Ishikawa (cell line): ENCODE data around the gene PTCD1.

Experiments
- FOXM1 ChIP-seq: IDR thresholded peaks from 2 replicates; pipeline ENCODE4 v1.6.1; 2012; ENCODE audit warnings: low read depth, borderline replicate concordance
- MAX ChIP-seq: IDR thresholded peaks from 2 replicates; pipeline ENCODE4 v1.6.1; 2012
- RAD21 ChIP-seq: IDR thresholded peaks from 2 replicates; pipeline ENCODE4 v1.6.1; 2012; ENCODE audit warnings: low read depth
- REST ChIP-seq: IDR thresholded peaks from 2 replicates; pipeline ENCODE4 v1.6.1; 2012; ENCODE audit warnings: low read depth, mild to moderate bottlenecking
- TAF1 ChIP-seq: IDR thresholded peaks from 2 replicates; pipeline ENCODE4 v1.6.1; 2012; ENCODE audit warnings: low read depth, mild to moderate bottlenecking

- TF ChIP-seq TAF1 (no peak), MAX (no peak), FOXM1 (no peak), REST (no peak), RAD21 (no peak)
These were observed 16.4 kb downstream of the PTCD1 start for GRCh38 chr7:99422186-99422585.
